Keratinocyte (primary cell): ENCODE results near the gene BHMT2. TPM values are rescaled to one million over a fixed set of nuclear protein-coding genes. Genes with fewer than 3 reads are reported as not detected.

Source experiments
- DNase-seq: peaks from one replicate; pipeline ENCODE4 v3.0.0-alpha.2; 2011; ENCODE audit warnings: low read depth, missing footprints, low spot score
- FAIRE-seq: peaks from 2 replicates; lab custom pipeline; 2011; peaks lifted over from hg19 to GRCh38; lab: Jason Lieb, UNC
- H2AFZ ChIP-seq: 2 replicates; pipeline ENCODE4 v1.6.0; 2012; ENCODE audit warnings: low read length, control low read depth, inconsistent platforms; ENCODE audit not compliant: control insufficient read depth
- H3K27ac ChIP-seq: 2 replicates; pipeline ENCODE4 v1.5.1; 2011; ENCODE audit warnings: low read length; ENCODE audit not compliant: control insufficient read depth, insufficient read depth
- H3K27me3 ChIP-seq: 3 replicates; pipeline ENCODE4 v1.6.0; 2011; ENCODE audit warnings: low read length; ENCODE audit not compliant: control insufficient read depth, insufficient read depth; ENCODE audit errors: extremely low read depth
- H3K36me3 ChIP-seq, 2 experiments: 2 replicates in 1 of 2; 3 replicates in 1 of 2; pipeline ENCODE4 v1.5.1; 2011; ENCODE audit warnings: low read length in 2 of 2, mild to moderate bottlenecking in 1 of 2; ENCODE audit not compliant: control insufficient read depth in 2 of 2, insufficient read depth in 2 of 2; ENCODE audit errors: extremely low read depth in 1 of 2
- H3K4me1 ChIP-seq: 3 replicates; pipeline ENCODE4 v1.5.1; 2011; ENCODE audit warnings: low read length; ENCODE audit not compliant: control insufficient read depth, insufficient read depth; ENCODE audit errors: extremely low read depth
- H3K4me2 ChIP-seq: 3 replicates; pipeline ENCODE4 v1.6.0; 2011; ENCODE audit warnings: low read depth, low read length; ENCODE audit not compliant: control insufficient read depth, insufficient read depth; ENCODE audit errors: extremely low read depth
- H3K4me3 ChIP-seq, 3 experiments: fragments of 200-600 bp in 1 of 3; sonication (generic) in 1 of 3; 2 replicates in 2 of 3; 3 replicates in 1 of 3; pipeline ENCODE4 v1.5.1; 2011 to 2016; ENCODE audit warnings: low read length in 3 of 3, mild to moderate bottlenecking in 3 of 3, control low read depth in 2 of 3, inconsistent platforms in 1 of 3, low read depth in 1 of 3, mixed read lengths in 1 of 3, mixed run types in 1 of 3, moderate library complexity in 1 of 3; ENCODE audit not compliant: control insufficient read depth in 2 of 3, insufficient read depth in 2 of 3; ENCODE audit errors: extremely low read depth in 1 of 3
- H3K79me2 ChIP-seq: 2 replicates; pipeline ENCODE4 v1.6.0; 2012; ENCODE audit warnings: low read length; ENCODE audit not compliant: control insufficient read depth, insufficient read depth
- H3K9ac ChIP-seq: 3 replicates; pipeline ENCODE4 v1.6.0; 2011; ENCODE audit warnings: low read length; ENCODE audit not compliant: control insufficient read depth, insufficient read depth; ENCODE audit errors: extremely low read depth
- H3K9me1 ChIP-seq: 3 replicates; pipeline ENCODE4 v1.6.0; 2011; ENCODE audit warnings: low read length; ENCODE audit not compliant: control insufficient read depth, insufficient read depth; ENCODE audit errors: extremely low read depth
- H3K9me3 ChIP-seq: 2 replicates; pipeline ENCODE4 v1.5.1; 2012; ENCODE audit warnings: low read depth, low read length; ENCODE audit not compliant: control insufficient read depth
- H4K20me1 ChIP-seq: 3 replicates; pipeline ENCODE4 v1.6.0; 2011; ENCODE audit warnings: low read length; ENCODE audit not compliant: control insufficient read depth, insufficient read depth; ENCODE audit errors: extremely low read depth
- EZH2 ChIP-seq: IDR thresholded peaks from one replicate; pipeline ENCODE4 v1.6.1; 2012; ENCODE audit warnings: inconsistent platforms, mild to moderate bottlenecking, low read length, moderate library complexity
- dilution Hi-C: fragments of 300-500 bp; cut with MboI; formaldehyde crosslinking; loops from one replicate; pipeline ENCODE4 v1.7.0; 2020; ENCODE audit warnings: low sequenced_read_pairs; ENCODE audit not compliant: extremely low pct_ligation_motif_present
- polyA plus RNA-seq, 5 experiments: library from polyadenylated mRNA; depleted of rRNA in 3 of 5; stranded (reverse) in 3 of 5; stranded (forward) in 1 of 5; unstranded in 1 of 5; fragments of >200 nt; gene quantifications; 1 replicate in 1 of 5; 2 replicates in 3 of 5; 3 replicates in 1 of 5; pipeline versions ENCODE4 v1.2.1 to v1.2.3, GENCODE V29; 2011 to 2012; ENCODE audit warnings: missing spikeins in 2 of 5, low read depth in 1 of 5, low replicate concordance in 1 of 5
- TF ChIP-seq, protein P1 (sequence below), 3 experiments: IDR thresholded peaks in 1 of 3; conservative IDR thresholded peaks in 1 of 3; optimal IDR thresholded peaks in 1 of 3; 2 replicates in 2 of 3; 3 replicates in 1 of 3; pipeline versions ENCODE3 to v1.5.1; 2011; ENCODE audit warnings: low read length in 3 of 3, mild to moderate bottlenecking in 3 of 3, moderate library complexity in 2 of 3, control low read depth in 1 of 3, inconsistent platforms in 1 of 3; ENCODE audit not compliant: insufficient read depth in 2 of 3; ENCODE audit errors: extremely low read depth in 1 of 3

BHMT2 gene
- polyA plus RNA-seq, 1 donor (not counting 4 experiments of a cell fraction or from before 2014, with no cell fraction given), result not detected

DNA sequence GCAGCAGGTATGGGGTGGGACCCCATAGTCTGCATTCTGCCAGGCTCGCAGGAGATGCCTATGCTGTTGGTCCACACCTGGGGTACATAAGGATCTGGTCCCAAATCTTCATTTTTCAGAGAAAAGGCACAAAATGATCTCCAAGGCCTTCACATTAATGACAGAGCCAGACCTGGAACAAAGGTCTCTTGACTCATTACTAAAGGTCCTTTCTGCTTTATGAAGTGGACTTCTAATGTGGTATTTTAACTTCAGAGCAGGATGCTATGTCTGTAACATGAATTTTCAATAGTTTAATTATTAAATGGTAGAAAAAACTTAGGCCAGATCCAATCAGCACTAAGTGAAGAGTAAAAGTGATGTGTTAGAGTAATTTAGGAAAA, 38.1 kb upstream of the BHMT2 start:
- H3K9me3 ChIP-seq, result no peaks in the 10 kb centered on the region
- no peak overlapping the region for H3K4me2 ChIP-seq
- FAIRE-seq (no peak), DNase-seq (no peak)
- dilution Hi-C loops, result no loop called here
- no peaks in the 10 kb centered on the region for H4K20me1 ChIP-seq
- H3K36me3 ChIP-seq, result no peaks in the 10 kb centered on the region
- no peaks in the 10 kb centered on the region for H3K9me1 ChIP-seq
- peaks cover 3% of the 10 kb centered on the region for H3K27me3 ChIP-seq
- no peak overlapping the region for H3K9ac ChIP-seq
- H3K79me2 ChIP-seq, result no peaks in the 10 kb centered on the region
- no peak overlapping the region for H3K27ac ChIP-seq
- H3K4me1 ChIP-seq, result no peaks in the 10 kb centered on the region
- H2AFZ ChIP-seq, result no peak overlapping the region
- TF ChIP-seq EZH2, result no peak
- TF ChIP-seq, protein P1, sequence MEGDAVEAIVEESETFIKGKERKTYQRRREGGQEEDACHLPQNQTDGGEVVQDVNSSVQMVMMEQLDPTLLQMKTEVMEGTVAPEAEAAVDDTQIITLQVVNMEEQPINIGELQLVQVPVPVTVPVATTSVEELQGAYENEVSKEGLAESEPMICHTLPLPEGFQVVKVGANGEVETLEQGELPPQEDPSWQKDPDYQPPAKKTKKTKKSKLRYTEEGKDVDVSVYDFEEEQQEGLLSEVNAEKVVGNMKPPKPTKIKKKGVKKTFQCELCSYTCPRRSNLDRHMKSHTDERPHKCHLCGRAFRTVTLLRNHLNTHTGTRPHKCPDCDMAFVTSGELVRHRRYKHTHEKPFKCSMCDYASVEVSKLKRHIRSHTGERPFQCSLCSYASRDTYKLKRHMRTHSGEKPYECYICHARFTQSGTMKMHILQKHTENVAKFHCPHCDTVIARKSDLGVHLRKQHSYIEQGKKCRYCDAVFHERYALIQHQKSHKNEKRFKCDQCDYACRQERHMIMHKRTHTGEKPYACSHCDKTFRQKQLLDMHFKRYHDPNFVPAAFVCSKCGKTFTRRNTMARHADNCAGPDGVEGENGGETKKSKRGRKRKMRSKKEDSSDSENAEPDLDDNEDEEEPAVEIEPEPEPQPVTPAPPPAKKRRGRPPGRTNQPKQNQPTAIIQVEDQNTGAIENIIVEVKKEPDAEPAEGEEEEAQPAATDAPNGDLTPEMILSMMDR (optimal IDR thresholded peaks at IDR 0.05 in 1 of 3, IDR thresholded peaks at IDR 0.05 in 1 of 3, conservative IDR thresholded peaks at IDR 0.05 in 1 of 3; ENCODE audit: extremely low read depth in 1 of 3, insufficient read depth in 2 of 3, low read length in 3 of 3), result no peak
- H3K4me3 ChIP-seq, result no peak overlapping the region

DNA sequence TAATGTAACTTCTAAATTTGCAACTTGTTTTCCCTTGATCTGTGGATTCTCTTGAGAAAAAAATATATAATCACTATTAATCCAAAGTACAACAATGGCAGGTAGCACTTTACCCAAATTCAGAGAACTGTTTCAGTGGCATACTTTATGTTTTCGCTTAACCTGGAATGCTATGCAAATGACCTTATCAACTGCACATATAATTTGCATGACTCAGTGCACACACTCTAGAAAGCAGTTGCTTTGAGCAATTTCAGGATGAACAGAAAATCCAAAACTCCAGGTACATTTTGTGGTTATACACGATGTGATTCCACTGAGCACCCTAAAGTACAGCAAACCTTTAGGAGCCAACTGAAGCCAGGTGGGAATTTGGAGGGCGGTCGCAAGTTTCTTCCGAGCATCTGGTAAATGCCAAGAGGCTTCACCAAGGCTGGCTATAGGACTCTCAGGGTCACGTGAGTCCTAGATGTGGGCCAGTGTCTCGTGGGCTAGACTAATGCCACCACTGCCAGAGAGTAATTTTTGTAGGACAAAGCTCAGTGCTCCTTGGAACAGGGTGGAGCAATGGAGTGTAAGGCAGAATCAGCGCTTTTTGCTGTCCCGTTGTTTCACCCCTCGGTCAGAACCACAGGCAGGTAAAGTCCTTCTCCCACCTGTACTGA, 37.4 kb upstream of the BHMT2 start:
- Histone ChIP-seq H3K9me1 (no peaks in the 10 kb centered on the region), H4K20me1 (no peaks in the 10 kb centered on the region), H2AFZ (no peak overlapping the region), H3K36me3 (no peaks in the 10 kb centered on the region), H3K4me2 (no peak overlapping the region), H3K27ac (no peak overlapping the region), H3K4me3 (no peak overlapping the region), H3K27me3 (no peaks in the 10 kb centered on the region), H3K9ac (no peak overlapping the region), H3K79me2 (no peaks in the 10 kb centered on the region), H3K4me1 (no peaks in the 10 kb centered on the region), H3K9me3 (no peaks in the 10 kb centered on the region)
- dilution Hi-C loops, result no loop called here
- TF ChIP-seq, protein P1 (optimal IDR thresholded peaks at IDR 0.05 in 1 of 3, IDR thresholded peaks at IDR 0.05 in 1 of 3, conservative IDR thresholded peaks at IDR 0.05 in 1 of 3; ENCODE audit: extremely low read depth in 1 of 3, insufficient read depth in 2 of 3, low read length in 3 of 3), result no peak
- no peak for TF ChIP-seq EZH2
- FAIRE-seq (no peak), DNase-seq (no peak)
